Limb (tissue), 2 donors: ENCODE results near the gene CTSD.
A peak's percentile ranks its signal among the peaks of the same experiment; 100 is the strongest.

Source experiments
- DNase-seq, 2 donors: peaks; one replicate each; pipeline ENCODE4 v3.0.0-alpha.2; 2016; ENCODE audit errors: extremely low spot score in 2 of 2

Gene CTSD

GRCh38 chr11:1731451-1732059 is 32.2 kb downstream of the CTSD start:
- no peak for DNase-seq

- no peak for DNase-seq
Measured at GRCh38 chr11:1730059-1730629, 33.6 kb downstream of the CTSD start.

- DNase-seq: no peak
Measured at GRCh38 chr11:1729692-1730011, 34.1 kb downstream of the CTSD start.

GRCh38 chr11:1728931-1729691 is 34.6 kb downstream of the CTSD start:
- DNase-seq: no peak

GRCh38 chr11:1728301-1728700 is 35.4 kb downstream of the CTSD start:
- DNase-seq: no peak

- no peak for DNase-seq
Measured at GRCh38 chr11:1727861-1728260, 35.9 kb downstream of the CTSD start.

- no peak for DNase-seq
Measured at GRCh38 chr11:1727096-1727690, 36.5 kb downstream of the CTSD start.

- no peak for DNase-seq
Measured at GRCh38 chr11:1719781-1720180, 43.9 kb downstream of the CTSD start.

GRCh38 chr11:1718326-1718725 is 45.4 kb downstream of the CTSD start:
- DNase-seq: no peak

- DNase-seq: no peak
Measured at GRCh38 chr11:1717745-1718144, 46.0 kb downstream of the CTSD start.

GRCh38 chr11:1714908-1715885 is 48.5 kb downstream of the CTSD start:
- DNase-seq: no peak

- DNase-seq: peak in 1 of 2 donors; percentile 11
Measured at GRCh38 chr11:1708716-1709115, 55.0 kb downstream of the CTSD start.

- peak in 1 of 2 donors; percentile 3 for DNase-seq
Measured at GRCh38 chr11:1707751-1708150, 56.0 kb downstream of the CTSD start.

- peak in 1 of 2 donors; percentile 23 for DNase-seq
Measured at GRCh38 chr11:1706634-1707400, 56.9 kb downstream of the CTSD start.

GRCh38 chr11:1705126-1706052 is 58.3 kb downstream of the CTSD start:
- DNase-seq: peak in 1 of 2 donors; percentile 17

GRCh38 chr11:1703146-1703545 is 60.6 kb downstream of the CTSD start:
- DNase-seq: peak in 1 of 2 donors; percentile 2
